NCI-H1417 (cell line): ENCODE measurements around the gene TSHZ1.

Source experiments
- DNase-seq, 3 experiments: peaks; one replicate each; lab custom pipeline; 2025; lab: John Stamatoyannopoulos, UW

TSHZ1 gene

GRCh38 chr18:75269124-75269680 lies 58.6 kb downstream of the TSHZ1 start:
- DNase-seq, result peak; percentile 27 to 88 (median 71)

GRCh38 chr18:75269696-75270095 lies 59.1 kb downstream of the TSHZ1 start:
- peak in 1 of 3 experiments; percentile 56 for DNase-seq

GRCh38 chr18:75271952-75272351 lies 61.4 kb downstream of the TSHZ1 start:
- DNase-seq, result no peak

GRCh38 chr18:75273817-75274216 lies 63.2 kb downstream of the TSHZ1 start:
- DNase-seq, result no peak

- no peak for DNase-seq
Observed at GRCh38 chr18:75275226-75275625, 64.6 kb downstream of the TSHZ1 start.

GRCh38 chr18:75276818-75277609 lies 66.4 kb downstream of the TSHZ1 start:
- DNase-seq, result peak in 1 of 3 experiments; percentile 37

GRCh38 chr18:75277610-75277928 lies 67.0 kb downstream of the TSHZ1 start:
- DNase-seq, result peak in 1 of 3 experiments; percentile 20

GRCh38 chr18:75279381-75279780 lies 68.8 kb downstream of the TSHZ1 start:
- no peak for DNase-seq

GRCh38 chr18:75280427-75281280 lies 70.1 kb downstream of the TSHZ1 start:
- DNase-seq, result no peak

- DNase-seq, result no peak
Observed at GRCh38 chr18:75282746-75283145, 72.1 kb downstream of the TSHZ1 start.

GRCh38 chr18:75283731-75284130 lies 73.1 kb downstream of the TSHZ1 start:
- DNase-seq, result no peak

GRCh38 chr18:75284566-75284965 lies 74.0 kb downstream of the TSHZ1 start:
- DNase-seq, result no peak

- DNase-seq, result no peak
Observed at GRCh38 chr18:75285876-75286275, 75.3 kb downstream of the TSHZ1 start.

- no peak for DNase-seq
Observed at GRCh38 chr18:75287006-75287405, 76.4 kb downstream of the TSHZ1 start.

GRCh38 chr18:75287700-75288099 lies 77.1 kb downstream of the TSHZ1 start:
- DNase-seq, result no peak

- peak in 1 of 3 experiments; percentile 62 for DNase-seq
Observed at GRCh38 chr18:75289761-75290160, 79.2 kb downstream of the TSHZ1 start.

GRCh38 chr18:75290737-75291358 lies 80.3 kb downstream of the TSHZ1 start:
- peak in 2 of 3 experiments; percentile 93 to 100 for DNase-seq

GRCh38 chr18:75291460-75291859 lies 80.9 kb downstream of the TSHZ1 start:
- DNase-seq, result no peak

GRCh38 chr18:75293591-75293990 lies 83.0 kb downstream of the TSHZ1 start:
- peak in 1 of 3 experiments; percentile 80 for DNase-seq

GRCh38 chr18:75297731-75298130 lies 87.1 kb downstream of the TSHZ1 start:
- no peak for DNase-seq

GRCh38 chr18:75304678-75305557 lies 94.3 kb downstream of the TSHZ1 start:
- no peak for DNase-seq
